NCI-H510A (cell line): ENCODE results near the gene SPSB1.
"Not testable (repeated sequence)": the region's sequence is repeated elsewhere in the genome, so short reads cannot be mapped to it uniquely, and the experiment has no call there.

Experiments used
- DNase-seq: peaks from one replicate; lab custom pipeline; 2025; lab: John Stamatoyannopoulos, UW

SPSB1 gene

DNA sequence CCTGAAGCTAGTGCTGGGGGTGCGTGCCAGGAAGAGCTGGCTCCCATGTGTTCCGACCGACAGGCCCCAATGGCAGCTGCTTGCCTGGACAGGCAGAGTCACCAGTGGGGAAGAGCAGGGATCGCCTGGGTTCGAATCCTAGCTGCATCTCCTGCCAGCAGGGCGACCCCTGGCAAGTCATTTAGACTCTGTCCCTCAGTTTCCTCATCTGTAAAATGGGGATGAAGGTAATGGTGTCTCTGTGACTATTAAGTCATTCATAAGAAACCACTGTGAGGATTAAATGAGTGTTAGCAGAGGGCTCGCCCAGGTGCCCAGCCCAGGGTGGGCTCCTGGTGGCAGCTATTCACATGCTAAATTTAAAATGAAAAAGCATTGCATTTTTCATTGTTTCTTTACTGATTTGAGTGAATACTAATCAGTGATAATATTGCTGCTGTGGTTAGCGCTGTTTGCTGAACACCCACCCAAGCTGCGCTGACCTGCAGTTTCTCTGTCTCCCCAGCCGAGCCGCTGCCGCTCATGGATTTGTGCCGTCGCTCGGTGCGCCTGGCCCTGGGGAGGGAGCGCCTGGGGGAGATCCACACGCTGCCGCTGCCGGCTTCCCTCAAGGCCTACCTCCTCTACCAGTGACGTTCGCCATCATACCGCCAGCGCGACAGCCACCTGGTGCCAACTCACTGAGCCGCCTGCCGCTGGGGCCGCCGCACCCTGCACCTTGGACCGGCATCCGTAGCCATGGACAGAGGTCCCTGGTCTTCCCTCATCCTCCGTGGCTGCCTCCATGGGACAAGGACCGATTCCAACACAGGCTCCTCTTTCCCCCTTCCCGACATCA, 74.5 kb downstream of the SPSB1 start:
- no peak for DNase-seq

DNA sequence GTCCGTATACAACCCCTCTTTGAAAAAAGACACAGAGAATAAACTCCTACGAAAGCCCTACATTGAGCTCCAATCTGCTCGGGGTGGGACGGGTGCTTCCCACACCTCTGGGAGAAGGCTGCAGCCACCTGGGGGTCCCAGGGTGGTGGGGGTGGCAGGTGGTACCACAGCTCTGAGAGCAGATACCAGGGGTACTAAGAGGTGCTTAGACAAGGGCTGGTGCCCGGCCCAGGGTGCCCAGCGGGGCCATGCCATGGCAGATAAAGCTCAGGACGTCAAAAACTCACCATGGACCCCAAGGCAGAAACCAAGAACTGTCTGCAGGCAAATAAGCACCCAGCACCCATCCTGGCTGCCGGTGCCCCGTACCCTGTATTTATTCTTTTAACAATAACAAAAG, 75.1 kb downstream of the SPSB1 start:
- DNase-seq = no peak

DNA sequence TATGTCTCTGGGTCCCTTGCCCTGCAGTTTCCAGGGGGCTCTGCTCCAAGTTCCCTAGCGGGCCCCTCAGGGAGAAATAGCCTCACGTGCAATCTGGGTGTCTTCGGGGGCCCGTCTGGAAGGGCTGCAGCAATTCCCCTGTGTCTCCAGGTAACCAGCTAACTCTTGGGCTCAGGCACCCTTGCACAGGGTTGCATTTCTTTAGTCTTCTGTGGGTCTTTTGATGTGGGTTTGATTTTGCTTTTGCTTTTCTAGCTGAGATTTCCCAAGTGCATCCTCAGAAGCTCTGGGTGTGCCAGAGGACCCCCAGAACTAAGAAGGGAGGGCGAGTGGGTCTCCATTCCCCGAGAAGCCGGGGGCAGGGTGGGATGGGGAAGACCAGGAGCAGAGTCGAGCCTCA, 75.7 kb downstream of the SPSB1 start:
- no peak for DNase-seq

DNA sequence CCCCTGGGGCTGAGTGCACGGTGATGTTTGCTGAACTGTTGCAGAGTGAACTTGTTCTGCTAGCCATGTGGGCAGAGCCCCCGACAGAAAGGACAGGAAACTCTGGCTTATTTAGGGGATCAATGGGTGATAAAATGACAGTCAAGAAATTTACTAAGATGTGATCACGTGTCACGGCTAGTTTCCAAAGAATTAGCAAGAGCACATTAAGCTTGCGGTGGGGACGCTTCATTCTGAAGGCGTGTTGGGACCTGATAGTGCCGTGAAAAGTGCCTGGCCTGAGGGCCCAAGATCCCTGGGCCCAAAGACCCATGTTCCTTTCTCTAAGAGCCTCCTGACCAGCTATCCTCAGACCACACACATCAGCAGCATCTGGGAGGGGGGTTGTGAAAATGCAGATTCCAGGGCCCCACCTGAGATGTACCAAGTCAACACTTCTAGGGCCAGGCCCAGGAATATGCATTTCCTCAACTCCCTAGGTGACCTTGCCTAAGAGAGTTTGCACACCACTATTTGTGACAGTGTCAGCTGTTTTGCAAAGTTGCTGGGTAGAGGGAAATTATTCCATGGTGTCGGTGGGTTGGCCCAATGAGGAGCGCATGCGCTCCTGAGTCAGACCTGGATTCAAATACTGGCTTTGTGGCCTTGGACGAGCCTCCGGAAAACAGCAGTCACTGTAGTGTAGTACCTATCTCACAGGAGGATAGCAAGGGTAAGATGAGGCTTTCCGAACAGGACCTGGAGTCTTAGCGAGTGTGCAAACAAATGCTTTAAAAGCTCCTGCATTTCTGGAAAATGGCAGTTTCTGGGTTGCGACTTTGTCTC, 77.5 kb downstream of the SPSB1 start:
- no peak for DNase-seq

DNA sequence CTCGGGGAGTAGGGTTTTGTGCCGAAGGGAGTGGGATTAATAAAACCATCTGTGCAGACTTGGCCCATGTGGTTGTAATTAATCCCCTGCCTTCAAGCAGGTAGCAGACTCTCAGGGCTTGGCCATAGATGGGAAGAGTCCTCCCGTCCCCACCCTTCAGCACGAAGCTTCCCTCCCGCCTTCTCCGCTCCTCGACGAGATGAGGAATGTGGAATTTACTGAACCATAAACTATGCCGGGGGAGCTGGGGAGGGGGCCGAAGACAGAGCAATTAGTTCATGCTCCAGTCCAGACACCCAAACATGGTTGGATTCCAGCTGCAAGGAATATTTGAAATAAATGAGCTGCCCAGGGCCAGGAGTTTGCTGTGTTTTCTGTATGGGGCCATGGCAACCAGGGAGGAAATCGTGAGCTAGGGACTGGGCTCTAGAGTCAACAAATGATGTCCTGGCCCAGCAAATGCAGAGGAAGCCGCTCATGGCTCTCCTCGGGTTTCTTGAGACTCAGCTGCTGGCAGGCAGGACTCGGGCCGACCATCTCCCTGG, 78.8 kb downstream of the SPSB1 start:
- peak; percentile 74 for DNase-seq

DNA sequence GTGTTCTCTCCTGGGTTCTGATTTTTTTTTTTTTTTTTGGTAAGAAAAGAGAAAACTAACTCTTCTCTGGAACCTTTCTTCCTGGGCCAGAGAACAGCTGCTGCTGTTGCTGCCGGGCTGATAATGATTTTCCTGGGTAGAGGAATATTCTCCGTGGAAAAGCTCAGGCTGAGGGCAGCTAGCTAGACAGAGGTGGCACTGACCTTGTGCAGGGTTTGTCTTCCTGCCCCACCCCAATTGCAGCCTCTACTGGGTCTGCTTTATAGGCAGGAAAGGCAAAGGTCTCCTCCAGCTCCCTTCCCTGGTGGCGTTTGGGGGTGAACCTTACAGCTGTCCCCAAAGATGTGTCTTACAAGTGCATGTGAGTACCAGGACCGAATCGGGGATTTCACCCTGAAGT, 79.3 kb downstream of the SPSB1 start:
- DNase-seq = no peak

DNA sequence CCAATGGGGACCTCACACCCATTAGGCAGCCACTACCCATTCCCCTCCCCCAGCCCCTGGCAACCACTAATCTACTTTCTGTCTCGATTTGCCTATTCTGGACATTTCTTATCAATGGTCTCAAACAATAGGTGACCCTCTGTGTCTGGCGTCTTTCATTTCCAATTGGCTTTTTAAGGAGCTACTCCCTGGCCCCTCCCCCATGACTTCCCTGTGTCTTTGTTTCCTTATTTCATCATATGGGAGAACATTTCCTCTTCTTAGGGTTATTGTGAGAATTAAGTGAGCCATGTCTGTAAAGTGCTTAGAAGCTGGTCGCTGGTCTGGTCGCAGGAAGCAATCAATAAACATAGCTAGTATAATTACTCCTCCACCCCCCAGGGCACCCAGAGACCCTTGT, 80.9 kb downstream of the SPSB1 start:
- no peak for DNase-seq

DNA sequence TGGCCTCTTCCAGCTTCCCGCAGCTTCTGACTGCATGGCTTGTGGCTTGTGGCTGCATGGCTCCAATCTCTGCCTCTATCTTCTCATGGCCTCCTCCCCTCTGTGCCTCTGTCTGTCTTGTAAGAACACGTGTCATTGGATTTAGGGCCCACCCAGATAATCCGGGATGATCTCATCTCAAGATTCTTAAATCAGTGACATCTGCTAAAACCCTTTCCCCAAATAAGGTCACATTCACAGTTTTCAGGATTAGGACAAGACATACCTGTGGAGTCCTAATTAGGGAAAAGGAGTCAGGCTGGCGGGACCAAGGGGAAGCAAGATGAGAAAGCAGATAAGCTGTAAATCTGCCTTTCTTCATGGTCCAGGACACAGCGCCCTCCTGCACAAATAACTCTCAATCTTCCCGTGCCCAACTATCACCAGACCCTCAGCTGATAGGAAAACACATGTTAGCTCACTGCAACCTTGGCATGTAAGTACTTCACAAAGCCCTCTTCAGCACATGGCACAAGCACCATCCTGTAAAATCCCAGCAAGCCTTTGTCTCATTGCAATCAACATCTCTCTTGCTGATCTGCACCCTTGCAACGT, 82.2 kb downstream of the SPSB1 start:
- DNase-seq = no peak

DNA sequence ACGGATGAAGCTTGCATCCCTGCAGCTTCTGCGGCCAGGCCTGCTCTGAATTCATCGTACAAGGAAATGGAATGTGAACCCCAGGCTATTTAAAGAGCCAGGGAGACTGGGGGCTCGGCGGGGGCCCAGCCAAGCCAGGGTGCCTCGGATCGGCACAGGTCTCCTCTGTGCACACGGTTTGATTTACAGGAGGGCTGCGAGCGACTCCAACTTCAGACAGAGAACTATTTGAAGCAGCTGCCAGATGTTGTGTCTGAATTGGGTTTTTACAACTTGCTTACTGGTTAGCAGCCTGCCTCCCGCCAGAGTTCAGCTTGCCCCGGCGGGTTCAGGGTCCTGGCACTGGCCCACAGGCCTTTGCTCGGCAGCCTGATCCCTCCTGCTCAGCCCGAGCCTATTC, 83.2 kb downstream of the SPSB1 start:
- no peak for DNase-seq

DNA sequence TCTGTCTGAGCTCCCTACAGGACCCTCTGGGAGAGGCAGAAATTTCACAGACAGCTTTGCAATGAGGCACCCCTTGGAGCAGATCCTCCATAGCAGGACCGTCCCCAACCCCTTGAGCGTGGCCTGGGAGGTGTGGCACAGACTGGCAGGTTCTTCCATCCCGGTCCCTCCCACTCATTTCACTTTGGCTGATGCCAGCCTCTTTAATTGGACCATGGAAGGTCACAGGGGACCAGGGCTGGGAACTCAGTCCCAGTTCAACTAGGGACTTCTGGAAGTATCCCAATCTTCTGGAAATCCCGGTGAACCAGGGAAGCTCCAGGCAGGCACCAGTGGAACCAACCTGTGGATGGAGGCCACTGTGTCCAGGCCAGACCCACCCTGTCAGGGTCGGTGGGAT, 83.7 kb downstream of the SPSB1 start:
- DNase-seq = no peak

DNA sequence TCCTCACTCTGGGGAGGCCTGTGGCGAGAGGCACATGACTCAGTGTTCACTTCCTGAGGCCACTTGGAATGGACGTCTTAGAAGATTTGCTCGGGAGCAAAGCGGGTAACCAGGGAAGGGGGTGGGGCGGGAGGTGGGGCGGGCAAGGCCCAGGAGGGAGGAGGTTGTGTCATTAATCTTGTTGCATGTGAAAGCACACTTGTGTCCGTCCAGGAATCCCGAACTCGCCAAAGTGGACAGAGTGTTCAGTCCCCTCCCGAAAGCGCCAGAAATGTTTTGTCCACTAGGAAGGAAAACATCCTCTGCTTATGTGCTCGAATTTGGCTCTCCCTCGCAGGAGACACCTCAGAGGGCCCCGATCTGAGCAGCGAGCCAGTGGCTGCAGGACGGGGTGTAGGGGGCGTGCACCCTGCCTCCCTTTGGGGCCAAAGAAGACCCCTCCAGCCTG, 84.2 kb downstream of the SPSB1 start:
- DNase-seq = no peak

DNA sequence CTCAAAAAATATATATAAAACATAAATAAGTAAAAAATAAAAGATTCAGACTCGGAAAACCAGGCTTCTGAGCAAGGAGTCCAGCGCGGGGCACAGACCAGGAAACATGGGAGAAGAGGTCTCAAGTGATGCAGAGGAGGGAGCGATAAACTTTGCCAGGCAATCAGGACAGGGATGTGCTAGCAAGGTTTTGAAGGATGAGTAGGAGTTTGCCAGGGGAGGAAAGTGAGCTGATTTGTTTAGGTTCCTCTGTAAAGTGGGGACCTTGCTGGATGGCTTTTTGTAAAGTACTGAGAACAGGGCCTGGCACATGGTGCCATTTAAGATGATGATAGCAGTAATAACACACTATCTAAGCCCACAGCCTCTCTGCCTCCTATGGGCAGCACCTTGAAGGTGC, 86.1 kb downstream of the SPSB1 start:
- DNase-seq = no peak

DNA sequence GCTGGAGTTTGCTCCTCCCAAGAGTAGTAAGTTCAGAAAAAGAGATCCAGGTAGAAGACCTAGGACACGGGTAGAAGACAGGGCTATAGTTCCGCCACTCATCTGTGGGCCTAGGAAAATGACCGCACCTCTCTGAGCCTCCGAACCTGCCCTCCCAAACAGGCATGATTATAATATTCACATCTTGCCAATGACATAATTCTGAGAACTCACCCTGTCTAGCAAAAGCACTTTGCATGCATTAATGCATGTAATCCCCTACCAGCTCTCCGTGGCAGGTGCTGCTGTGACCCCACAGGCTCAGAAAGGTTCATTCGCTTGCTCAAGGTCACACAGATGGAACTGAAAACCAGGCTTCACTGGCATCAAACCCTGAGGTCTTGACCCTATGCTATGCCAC, 88.0 kb downstream of the SPSB1 start:
- no peak for DNase-seq

DNA sequence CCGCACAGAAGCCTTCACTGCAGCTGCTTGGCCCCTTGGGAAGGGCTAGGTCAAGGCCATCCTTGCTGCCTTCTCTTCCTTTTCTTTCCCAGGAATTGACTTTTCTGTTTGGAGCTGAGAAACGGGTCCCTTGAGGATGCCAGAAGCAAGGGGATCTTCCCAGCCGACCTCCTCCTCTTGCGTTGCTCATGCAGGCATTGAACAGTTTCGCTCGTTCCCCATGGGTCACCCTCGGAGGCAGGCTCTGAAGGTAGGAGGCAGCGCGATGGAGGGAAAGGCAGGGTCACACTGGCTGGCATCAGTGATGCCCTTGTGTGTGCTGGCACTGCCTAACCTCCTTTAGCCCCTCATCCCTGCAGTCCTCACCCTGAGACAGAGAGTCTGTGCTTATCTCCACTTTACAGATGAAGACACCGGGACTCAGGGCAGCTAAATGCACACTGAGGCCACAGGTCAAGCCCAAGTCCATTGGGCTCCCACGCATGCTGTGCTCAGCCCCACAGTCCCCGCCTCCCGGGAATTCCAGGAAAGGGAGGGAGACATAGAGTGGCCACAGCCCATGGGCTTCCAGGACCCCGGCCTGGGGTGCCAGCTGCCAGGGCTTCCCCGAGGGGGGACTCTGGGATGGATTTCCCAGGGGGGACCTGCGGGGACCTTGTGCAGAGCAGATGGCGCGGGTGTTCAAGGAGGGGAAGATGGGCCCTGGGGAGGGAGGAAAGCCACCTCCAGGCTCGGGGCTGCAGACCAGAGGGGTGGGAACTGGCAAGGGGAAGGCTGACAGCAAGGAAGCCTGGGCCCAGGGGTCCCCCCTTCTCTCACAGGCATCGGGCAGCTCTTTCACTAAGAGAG, 90.2 kb downstream of the SPSB1 start:
- DNase-seq = no peak

DNA sequence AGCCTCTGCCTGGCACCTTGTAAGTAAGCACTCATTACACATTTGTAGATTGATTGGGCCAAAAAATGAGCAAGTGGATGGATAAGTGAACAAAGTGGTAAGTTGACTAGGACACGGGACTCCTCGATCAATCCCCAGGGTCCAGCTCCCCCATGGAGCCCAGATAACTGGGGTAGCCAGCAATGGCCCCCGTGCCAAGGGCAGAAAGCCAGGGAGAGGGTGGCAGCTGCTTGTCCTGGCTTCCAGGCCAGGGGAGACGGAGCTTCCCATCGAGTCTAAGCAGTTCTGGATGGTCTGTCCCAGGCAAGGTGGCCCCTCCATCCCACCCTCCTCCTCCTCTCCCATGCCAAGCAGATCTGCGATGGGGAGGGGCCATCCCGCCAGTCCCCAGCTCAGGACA, 91.4 kb downstream of the SPSB1 start:
- no peak for DNase-seq

DNA sequence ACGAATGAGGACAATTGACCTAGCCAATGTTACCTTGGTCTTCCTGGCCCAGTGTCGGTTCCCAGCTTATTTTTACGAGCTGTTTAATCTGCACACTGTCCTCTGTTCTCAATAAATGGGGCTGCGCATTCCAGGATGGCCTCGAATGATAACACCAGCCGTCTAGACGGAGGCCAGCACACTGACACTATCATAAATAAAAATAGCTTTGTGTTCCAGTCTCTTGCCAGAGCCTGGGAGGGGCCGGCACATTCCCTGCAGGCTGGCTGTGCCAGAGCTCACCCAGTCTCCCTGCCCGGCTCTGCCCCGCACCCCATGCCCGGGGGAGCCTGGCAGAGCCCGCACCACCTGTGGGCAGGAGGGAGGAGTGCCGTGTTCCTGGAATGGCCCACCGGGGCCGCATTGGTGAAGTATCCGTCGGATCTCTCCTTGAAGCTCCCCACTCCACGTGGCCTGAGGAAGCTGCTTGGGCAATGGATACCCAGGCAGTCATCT, 92.1 kb downstream of the SPSB1 start:
- no peak for DNase-seq

DNA sequence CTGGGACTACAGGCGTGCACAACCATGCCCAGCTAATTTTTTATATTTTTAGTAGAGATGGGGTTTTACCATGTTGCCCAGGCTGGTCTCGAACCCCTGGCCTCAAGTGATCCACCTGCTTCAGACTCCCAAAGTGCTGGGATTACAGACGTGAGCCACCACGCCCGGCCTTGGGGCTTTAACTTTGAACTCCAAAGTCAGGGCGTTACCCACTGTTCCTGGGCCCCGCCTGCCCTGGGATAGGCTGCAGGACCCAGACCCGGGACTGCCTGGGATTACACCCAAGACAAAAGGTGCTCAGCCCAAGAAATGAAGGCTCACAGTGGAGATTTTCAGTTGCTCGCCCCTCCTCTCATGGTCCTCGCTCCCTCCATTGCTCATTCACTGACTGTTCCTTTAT, 92.7 kb downstream of the SPSB1 start:
- not testable (repeated sequence) for DNase-seq

DNA sequence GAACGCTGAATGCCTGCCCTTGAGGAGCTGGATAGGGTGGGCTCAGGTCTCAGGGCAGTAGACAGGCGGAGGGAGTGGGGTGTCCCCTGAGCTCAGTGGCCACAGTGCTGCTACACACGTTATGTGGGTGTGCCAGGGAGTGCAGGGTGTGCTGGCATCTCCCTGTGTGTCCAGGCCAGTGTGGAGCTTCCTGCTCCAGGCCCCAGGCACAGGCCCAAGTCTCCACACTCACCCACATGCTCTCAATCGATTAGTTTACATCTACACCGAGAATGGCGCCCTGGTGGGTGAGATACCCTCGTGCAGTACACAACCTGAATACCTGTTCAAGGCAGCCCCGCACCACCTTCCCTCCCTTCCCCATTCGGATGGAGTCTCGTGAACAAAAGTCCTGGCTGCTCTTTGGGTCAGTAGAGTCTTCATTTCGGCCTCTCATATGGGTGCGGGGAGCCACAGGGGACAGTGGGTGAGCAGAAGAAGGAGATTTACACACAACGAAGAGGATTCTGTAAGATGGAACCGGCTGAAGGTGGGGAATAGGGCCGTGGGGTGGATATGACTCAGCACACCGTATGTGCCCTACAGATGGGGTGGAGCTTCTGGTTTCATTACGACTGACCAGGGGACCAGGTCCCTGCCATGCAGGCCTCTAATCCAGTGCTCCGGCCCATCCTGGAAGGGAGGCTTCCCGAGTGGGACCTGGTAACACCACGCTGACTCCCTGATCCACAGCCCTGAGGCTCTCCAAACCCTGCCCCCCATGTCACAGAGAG, 93.3 kb downstream of the SPSB1 start:
- DNase-seq = no peak

DNA sequence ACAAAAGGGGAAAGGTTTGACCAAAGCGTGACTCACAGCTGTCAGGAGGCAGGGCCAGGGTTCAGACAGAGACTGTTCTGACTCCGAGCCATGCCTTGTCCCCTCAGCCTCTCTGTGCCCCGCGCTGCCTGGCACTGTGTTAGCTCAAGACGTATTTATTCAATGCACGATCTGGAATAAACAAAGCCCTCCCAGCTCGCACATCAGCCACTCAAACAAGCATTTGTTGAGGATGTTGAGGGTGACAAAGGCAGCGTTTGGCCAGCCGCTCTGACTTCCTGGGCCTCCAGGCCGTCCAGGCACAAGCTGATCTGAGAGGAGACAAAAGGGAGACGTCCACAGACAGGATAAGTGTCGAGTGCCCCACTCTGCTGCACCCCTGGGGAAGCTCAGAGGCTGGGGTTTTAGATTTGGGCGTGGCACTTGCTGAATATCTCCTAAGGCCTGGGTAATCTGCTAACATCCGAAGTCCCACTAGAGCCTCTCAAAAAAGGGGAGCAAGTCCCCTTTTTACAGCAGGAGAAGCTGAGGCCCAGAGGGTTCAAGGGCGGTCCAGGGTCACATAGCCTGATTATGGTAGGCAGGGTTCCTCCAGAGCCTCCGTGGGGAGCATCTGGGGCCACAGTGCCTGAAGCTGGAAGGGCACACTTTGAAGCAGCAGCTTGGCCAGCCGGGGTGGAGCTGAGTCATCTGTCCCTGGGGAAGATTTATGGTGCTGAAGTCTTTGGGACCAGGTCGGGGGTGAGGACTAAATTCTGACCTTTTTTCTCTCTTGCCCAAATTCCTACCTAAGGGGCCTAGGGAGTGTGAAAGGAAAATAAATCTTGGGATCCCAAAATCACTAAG, 95.9 kb downstream of the SPSB1 start:
- peak; percentile 66 for DNase-seq

DNA sequence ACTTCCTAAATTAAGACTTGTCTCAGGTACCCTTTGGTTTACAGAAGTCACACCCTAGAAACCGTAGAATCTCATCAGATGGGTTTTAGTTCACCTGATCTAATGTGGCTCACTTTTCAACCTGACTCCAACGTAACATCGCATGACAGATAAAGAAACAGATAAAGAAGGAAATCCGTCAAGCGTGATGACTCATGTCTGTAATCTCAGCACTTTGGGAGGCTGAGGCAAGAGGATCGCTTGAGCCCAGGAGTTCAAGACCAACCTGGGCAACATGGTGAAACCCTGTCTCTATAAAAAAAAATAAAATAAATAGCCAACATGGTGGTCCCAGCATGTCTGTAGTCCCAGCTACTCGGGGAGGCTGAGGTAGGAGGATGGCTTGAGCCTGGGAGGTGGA, 97.3 kb downstream of the SPSB1 start:
- no peak for DNase-seq
